Activated CD4-positive, alpha-beta T cell treated with anti-CD3 and anti-CD28 coated beads for 4 hours (primary cell): Measurements from ENCODE around the gene OIT3.

Source experiments
- DNase-seq, 2 donors: peaks; one replicate each; pipeline ENCODE4 v3.0.0-alpha.2; 2020

OIT3 gene

DNA sequence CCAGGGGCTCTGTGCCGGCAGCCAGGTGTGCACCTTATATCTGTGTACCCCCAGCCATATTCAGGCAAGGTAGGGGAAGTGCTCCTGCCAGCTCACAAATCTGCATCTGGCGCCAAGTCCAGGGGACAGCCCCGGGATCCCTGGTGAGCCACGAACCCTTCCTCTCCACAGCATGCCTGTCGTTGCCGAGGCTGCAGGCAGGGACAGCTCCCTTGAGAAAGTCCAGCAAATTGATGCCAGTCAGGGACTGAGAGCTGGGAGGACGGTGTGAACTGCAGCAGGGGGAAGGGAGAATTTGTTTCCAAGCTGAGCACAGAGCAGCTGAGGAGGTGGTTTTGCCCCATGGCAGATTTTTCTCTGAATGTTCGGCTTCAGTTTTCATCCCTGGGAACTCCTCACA, 60.1 kb downstream of the OIT3 start:
- DNase-seq: no peak

DNA sequence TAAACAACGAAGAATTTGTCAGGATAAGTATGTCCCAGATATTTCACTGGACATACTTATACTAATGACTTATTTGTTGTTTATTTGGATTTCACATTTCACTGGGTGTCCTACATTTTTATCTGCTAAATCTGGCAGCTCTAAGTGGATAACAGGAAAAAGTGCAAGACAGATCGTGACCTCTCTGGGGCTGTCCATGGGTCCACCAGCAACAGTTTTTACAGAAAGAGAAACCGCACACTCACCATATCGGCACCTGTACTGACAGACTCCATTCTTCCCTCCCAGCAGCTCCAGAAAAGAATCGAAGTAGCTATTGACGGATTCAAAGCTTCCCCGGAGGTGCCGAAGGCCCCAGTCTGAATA, 60.7 kb downstream of the OIT3 start:
- no peak for DNase-seq

DNA sequence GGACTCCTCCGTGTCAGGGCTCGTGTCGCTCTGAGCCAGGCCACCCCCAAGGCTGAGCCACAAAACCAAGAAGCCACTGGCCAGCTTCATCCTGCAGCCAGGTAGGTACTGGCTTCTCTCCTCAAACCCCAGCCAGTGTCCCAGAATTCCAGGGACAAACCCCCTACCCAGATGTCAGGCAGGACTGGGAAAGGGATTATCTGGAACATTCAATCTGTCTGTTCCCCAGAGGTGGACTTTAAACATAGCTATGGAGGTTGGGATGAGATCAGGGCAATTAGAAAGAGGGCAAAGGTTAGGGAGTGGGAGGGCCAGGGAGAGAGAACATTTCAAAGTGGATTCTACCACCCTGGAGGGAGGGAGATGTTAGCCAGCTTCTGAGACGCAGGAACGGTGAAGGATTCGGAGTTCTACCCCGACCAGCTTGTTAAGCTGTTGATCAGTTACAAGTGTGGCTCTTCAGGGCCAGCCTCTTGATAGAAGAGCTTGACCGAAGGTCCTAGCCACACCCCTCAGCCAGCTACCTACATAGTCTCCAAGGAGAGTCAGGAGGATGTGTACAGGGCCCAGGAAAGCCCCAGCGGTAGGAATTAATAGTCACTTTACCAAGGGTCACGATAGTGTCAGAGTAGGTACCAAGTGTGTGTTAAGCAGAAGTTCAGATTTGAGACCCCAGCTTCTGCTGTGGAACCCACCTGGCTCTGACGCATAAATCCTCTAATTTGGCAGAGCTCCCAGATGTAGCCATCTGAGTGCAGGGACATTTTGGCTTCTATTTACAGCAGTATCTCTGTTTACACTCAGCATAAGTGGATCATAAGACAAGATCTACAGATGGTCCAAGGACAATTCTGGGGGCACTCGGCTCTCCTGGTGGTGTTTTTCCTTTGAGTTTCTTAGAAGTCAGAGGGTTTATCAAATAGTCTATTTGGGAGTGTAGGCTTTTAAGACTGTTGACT, 61.3 kb downstream of the OIT3 start, which contains the start of gene PLA2G12B:
TSS of gene PLA2G12B (minus strand) at position 211 of the 959 bp plus-strand sequence. CDS start at position 90, 121 bp downstream.
- DNase-seq: no peak

GRCh38 chr10:72956001-72956400, 62.5 kb downstream of the OIT3 start:
- no peak for DNase-seq

GRCh38 chr10:72976886-72977285, 83.3 kb downstream of the OIT3 start:
- no peak for DNase-seq

DNA sequence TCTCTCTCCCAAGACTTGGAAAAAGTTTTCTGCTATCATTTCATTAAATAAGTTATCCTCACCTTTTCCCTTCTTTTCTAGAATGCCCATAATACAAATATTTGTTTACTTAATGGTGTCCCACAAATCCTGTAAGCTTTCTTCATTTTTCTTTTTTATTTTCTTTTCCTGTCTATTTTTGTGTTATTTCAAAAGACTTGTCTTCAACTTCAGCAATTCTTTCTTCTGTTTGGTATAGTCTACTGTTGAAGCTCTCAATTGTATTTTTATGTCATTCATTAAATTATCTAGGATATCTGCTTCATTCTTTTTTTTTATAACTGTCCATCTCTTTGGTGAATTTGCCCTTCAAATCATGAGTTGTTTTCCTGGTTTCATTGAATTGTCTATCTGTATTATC, 86.2 kb downstream of the OIT3 start:
- DNase-seq: no peak

DNA sequence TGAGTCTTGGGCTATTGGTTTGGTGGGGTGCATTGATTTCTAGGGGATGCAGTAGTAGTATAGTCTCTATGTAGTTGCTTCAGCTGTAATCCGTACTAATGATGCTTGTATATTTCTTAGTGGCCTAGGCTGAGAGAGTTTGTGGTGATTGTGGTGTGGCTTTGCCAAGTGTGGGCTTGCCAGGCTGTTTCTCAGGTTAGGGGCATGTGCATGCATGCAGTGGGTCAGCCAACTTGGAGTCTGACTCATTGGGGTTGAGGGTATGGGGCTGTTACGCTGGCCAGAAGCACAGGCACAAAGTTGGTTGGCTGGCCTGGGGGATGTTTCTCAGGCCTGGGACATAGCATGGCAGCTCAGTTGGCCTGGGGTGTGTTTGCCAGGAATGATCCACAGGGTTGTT, 86.8 kb downstream of the OIT3 start:
- DNase-seq: no peak

DNA sequence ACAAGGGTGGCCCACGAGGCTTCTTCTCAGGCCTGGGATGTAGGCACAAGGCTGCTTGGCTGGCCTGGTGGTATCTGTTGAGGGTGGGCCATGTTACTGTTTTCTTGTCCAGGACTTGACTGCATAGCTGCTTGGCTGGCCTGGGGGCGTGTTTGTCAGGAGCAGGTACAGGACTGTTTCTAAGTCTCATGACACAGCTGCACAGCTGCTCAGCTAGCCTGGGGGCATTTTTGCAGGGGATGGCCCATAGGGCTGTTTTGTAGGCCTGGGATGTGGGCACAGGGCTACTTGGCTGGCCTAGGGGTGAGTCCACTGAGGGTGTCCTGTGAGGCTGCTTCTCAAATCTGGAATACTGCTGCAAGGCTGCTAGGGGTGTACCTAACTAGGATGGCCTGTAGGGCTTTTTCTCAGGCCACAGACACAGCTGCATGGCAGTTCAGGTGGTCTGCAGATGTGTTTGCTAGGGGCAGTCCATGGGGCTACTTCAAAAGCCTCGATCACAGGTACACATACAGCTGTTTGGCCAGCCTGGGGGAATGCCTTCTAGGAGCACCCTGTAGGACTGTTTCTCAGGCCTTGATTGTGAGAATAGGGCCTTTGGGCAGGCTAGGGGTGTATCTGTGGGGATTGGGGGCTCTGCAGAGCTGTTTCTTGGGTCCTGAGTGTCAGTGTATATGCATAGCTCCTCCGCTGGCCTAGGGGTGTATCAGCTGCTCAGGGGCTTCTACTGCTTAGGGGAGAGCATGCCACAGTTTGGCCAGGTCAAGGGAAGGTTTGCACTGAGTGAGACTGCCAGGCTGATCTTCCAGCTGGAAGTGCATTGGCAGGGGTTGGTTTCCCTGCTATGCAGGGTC, 87.7 kb downstream of the OIT3 start:
- no peak for DNase-seq

- DNase-seq: no peak
Observed at GRCh38 chr10:72981882-72982529, 88.5 kb downstream of the OIT3 start.
